HG03060 (cell line): ENCODE data around the gene MICOS13.

Experiments
- ATAC-seq: cut with Tn5 transposase; IDR thresholded peaks from one replicate; pipeline ENCODE4 v1.9.1; 2021; ENCODE audit warnings: low read depth, moderate number of reproducible peaks; ENCODE audit not compliant: unreplicated experiment

MICOS13 gene

DNA sequence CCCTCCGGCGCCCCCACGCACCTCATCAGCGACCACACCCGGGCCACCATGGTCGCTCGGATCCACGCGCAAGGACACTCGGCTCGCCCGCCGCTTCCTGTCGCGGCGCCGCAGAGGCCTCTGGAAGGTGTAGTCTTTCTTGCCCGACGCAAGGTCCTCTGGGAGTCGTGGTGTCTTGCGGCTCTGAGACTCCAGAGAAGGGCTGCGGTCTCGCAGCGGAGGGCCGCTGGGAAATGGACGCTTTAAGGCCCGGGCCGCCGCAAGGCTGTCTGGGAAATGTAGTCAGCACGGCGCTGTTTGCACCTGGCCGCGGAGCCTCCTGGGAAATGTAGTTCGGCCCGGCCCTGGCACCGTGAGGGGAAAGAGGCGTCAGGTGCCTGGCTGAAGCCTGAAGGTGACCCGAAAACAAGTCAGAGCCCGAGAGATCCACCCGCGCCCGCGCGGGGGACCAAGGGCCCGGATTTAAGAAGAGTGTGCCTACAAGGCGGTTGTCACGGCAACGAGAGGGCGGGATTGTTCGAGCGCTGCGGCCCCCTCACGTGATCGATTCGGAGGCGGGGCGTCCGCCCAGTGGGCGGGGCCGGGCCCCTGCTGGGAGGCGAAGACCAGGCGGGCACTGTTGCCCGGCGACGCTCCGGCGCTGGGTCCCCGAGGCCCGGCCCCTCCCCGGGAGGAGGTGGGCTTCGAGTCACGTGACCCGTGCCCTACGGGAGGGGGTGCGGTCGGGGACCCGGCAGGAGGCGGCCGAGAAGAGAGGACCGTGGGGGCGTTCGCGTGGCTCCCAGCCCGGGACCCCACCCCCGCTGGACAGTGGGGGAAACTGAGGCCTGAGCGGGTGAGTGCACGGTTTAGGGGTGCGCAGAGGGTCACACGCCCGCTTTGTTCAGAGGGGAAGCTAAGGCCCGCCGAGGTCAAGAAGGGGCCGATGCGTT lies at the start of gene MICOS13, which contains the start of gene HSD11B1L:
Gene MICOS13 (minus strand): TSS at position 80 of the 932 bp plus-strand sequence. CDS start 30 bp downstream, at position 50.
Gene HSD11B1L (plus strand): TSS at position 591 of the 932 bp plus-strand sequence. CDS start 3,806 bp downstream, outside the sequence.
- ATAC-seq, result peak; percentile 80

GRCh38 chr19:5727453-5728050 lies 47.2 kb upstream of the MICOS13 start:
- no peak for ATAC-seq

GRCh38 chr19:5719961-5720790 lies 39.9 kb upstream of the MICOS13 start, which contains the start of the genes CATSPERD and LONP1:
CATSPERD (plus strand) TSS chr19:5720637; CDS start chr19:5720738, 101 bp downstream.
LONP1 (minus strand) TSS chr19:5720146; CDS start chr19:5720132, 14 bp downstream.
- peak; percentile 75 for ATAC-seq

DNA sequence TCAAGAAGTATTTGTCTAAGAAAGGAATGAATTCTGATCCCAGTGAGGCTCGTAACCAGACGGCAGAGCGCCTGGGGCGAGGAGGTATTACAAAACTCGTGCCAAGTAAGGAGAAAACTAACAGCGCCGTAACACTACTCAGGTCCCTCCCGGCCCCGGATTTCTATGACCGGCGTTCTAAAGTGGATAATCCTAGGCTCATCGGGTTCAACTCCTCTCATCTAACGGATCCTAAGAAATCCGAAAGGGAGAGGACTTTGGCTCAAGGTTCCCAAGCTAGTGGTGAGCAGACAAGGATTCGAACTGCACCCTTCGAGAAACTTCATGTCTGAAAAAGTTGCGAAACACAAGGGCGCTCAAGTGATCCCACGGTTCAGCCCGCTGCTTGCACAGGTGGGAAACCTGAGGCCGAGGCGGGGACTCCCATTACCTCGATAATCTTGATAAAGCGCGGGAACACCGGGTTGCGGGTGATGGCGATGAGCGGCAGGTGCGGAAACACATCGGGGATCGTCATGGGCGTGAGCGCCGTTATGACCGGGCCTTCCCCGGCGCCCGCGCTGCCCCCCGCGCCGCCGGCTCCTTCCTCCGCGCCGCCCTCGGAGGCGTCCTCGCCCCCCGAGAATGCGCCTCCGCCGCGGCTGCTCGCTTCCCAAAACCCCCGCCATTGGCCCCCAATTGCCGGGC lies 39.1 kb upstream of the MICOS13 start:
- ATAC-seq, result no peak

- ATAC-seq, result no peak
Observed at GRCh38 chr19:5718579-5719273, 38.4 kb upstream of the MICOS13 start.

DNA sequence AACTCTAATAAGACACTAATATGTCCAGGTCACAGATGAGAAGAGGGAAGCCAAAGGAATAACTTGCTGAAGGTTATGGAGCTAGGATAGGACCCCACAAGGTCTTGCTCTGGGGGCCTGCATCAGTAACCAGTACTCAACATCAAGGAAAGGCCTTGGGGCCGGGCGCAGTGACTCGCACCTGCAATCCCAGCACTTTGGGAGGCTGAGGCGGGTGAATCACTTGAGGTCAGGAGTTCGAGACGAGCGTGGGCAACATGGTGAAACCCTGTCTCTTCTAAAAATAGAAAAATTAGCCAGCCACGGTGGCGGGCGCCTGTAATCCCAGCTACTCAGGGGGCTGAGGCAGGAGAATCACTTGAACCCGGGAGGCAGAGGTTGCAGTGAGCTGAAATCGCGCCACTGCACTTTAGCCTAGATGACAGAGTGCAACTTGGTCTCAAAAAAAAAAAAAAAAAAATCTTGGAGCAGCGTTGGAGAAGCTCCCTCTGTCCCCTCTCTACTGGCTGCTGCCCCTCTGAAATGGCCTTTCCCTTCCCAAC lies 37.8 kb upstream of the MICOS13 start:
- no peak for ATAC-seq

DNA sequence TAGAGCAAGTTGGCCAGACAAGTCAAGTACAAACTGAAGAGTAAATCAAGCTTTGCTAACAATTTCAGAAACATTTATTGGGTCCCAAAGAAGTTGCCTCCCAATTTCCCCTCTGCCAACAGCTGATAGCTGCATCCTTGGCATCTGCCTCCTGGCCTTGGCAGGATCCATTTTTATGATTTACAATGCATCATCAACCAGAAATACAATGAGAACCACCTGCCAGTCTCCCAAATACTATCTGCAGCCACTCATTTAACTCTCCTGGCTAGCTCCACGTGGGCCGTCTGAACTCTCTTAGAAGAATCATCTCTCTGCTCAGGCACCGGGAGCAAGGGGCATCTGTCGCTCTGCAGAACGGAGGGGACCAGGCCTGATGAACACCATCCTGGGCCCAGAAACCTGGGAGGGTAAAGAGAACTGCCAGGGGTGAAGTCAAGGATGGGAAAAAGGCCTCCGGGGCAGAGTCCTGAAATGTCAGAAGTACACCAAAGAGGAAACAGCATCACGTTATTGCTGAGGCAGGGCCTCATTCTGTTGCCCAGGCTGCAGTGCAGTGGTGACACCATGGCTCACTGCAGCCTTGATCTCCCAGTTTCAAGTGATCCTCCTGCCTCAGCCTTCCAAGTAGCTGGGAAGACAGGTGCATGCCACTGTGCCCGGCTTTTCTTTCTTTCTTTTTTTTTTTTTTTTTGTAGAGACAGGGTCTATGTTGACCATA lies 37.1 kb upstream of the MICOS13 start:
- ATAC-seq, result no peak

GRCh38 chr19:5714816-5715215 lies 34.5 kb upstream of the MICOS13 start:
- ATAC-seq, result no peak

DNA sequence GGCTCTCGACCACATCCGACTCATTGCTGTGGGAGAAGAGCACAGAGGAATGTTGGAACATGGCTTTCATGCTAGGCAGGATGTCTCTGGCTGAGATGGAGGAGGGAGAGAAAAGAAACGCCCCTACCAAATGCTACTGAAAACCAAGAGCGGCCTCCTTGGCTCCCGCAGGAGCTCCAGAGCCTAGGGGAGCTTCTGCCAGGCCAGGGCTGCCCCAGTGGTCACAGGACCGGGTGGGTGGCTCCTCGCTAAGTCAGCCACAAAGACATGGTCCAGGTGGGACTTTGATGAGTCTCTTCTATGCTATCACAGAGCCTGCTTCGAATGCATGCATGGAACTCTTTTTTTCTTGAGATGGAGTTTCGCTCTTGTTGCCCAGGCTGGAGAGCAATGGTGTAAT lies 32.9 kb upstream of the MICOS13 start:
- ATAC-seq, result no peak

GRCh38 chr19:5711713-5712161 lies 31.4 kb upstream of the MICOS13 start:
- ATAC-seq, result no peak

DNA sequence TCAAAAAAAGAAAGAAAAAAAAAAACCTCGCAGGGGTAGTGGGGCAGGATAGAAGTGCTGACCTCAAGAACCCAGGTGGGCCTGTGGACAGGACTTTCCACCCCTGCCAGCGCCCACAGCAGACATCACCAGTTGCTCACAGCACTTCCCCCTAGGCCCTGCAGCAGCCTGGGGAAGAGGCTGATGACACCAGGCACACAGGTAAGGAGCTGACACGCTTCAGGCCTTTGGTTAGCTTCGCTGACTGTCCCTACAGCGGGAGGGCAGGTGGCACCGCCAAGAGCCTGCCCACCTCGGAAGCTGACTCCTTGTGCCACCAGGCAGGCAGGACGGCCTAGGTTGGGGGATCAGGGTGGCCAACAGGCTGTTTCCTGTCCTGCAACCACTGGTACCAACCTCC lies 30.7 kb upstream of the MICOS13 start:
- ATAC-seq, result no peak

GRCh38 chr19:5707576-5708575 lies 27.6 kb upstream of the MICOS13 start:
- no peak for ATAC-seq

DNA sequence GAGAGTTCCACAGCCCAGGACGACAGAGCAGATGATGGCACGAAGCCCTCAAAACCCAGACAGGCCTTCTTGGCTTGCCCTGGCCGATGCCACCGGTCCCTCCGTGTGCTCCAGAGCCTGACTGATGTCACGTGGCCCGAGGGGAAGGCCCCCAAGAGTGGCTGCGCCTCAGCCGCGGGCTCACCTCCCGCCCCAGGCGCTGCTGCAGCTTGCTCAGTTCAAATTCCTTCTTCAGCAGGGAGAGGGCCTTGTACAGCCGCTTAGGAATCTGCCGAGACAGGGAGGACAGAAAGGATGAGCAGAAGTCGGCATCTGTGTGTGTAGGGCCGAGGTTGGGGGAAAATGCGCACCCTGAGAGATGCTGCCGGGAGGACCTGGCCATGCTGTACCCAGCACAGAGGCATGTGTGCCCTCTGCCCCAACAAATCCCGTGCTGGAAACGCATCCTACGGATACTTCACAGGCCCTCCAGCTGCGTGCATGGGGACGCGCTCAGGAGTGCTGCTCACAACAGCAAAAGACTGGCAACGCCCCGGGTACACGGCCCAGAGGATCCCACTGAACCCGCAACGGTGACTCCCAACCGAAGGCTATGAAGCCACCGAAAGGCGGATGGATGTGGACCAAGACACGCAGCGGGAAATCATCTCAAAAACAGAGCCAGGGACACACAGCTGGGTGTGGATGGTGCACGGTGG lies 26.7 kb upstream of the MICOS13 start:
- ATAC-seq, result no peak

DNA sequence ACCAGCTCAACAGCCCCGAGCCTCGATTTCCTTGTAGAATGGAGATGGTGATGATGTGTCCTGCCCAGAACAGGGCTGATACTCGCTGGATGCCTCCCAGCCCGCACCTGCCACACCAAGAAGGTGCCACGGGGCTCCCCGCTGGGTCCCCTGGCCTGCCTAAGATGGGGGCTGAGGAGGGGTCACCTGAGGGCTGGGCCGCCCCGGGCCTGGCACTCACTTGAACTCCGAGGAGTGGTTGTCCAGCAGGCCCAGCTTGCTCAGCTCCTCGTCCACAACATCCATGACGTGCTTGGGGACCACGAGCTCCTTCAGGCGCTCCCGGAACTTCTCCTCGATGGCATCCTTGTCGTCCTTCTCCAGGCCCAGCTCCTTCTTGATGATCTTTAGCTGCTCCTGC lies 25.2 kb upstream of the MICOS13 start:
- ATAC-seq, result no peak

DNA sequence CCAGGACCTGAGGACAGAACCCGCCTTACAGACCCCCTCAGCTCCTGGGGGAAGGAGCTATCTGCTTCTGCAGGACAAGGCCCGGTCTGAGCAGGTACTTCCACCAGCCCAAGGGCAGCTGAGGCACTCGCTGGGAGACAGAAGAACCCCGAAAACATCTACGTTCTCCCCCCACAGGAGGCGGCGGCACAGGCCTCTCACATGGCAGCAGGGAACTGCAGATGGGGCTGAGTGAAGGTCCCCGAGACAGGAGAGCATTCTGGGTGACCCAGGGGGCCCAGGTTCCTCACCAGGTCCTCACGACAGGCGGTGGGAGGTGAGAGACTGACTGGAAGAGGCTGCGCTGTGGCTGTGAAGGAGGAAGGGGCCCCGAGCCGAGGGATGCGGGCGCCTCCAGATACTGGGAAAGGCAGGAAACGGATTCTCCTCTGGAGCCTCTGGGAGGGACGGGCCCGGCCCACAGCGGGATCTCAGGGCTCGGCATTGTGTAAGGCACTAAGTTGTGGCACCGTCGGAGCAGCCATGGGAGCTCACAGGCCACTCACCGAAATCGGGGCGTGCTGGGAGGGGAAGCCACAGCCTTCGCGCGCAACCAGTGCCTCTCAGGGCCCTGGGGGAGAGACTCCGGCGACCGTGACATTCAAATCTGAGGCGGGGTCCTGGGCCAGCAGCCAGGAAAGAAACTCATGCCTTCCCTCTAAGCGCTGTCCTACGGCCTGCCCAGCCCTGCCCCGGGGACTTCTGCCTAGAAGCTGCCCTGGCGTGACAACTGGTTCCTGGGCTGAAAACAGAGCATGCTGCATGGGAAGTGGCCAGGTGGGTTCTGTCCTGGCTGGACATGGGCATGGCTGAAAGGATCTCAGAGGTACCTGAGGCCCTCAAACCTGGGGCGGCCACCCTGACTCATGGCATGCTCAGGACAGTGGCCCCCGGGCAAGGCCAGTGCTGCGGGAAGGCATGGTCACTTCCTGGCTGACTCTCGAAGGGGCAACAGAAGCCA lies 23.8 kb upstream of the MICOS13 start:
- ATAC-seq, result no peak
